ENCODE measurements around the gene REG1B.

GRCh38 chr2:79084495-79085135 is 3.2 kb downstream of the REG1B start:
- TF ChIP-seq GATA2 (IDR thresholded peaks at IDR 0.05; ENCODE audit: low read depth, low read length): no peak
- TF ChIP-seq GATA3 (IDR thresholded peaks at IDR 0.05; ENCODE audit: low read depth, low read length): no peak
